Hepatocyte (in vitro differentiated cells): ENCODE results near the gene XRCC4. TPM values are rescaled to one million over a fixed set of nuclear protein-coding genes. Genes with fewer than 3 reads are reported as not detected.
A peak's percentile ranks its signal among the peaks of the same experiment; 100 is the strongest.

Experiments
- DNase-seq: peaks from one replicate; pipeline ENCODE4 v3.0.0-alpha.2; 2016; ENCODE audit warnings: low spot score
- H2AFZ ChIP-seq: fragments of 200-600 bp; sonication (generic); 2 replicates; pipeline ENCODE4 v1.6.0; 2016; ENCODE audit warnings: antibody characterized with exemption, mild to moderate bottlenecking
- H3K27ac ChIP-seq: fragments of 200-600 bp; sonication (generic); 2 replicates; pipeline ENCODE4 v1.5.1; 2016; ENCODE audit warnings: mild to moderate bottlenecking
- H3K27me3 ChIP-seq: fragments of 200-600 bp; sonication (generic); 2 replicates; pipeline ENCODE4 v1.6.1; 2016
- H3K36me3 ChIP-seq: fragments of 200-600 bp; sonication (generic); replicated peaks from 2 replicates; pipeline ENCODE4 v1.5.1; 2016; ENCODE audit warnings: low read depth; ENCODE audit not compliant: insufficient read depth
- H3K4me1 ChIP-seq: fragments of 200-600 bp; sonication (generic); 2 replicates; pipeline ENCODE4 v1.5.1; 2016; ENCODE audit warnings: mild to moderate bottlenecking, moderate library complexity; ENCODE audit not compliant: insufficient read depth
- H3K4me2 ChIP-seq: fragments of 200-600 bp; sonication (generic); 2 replicates; pipeline ENCODE4 v1.6.0; 2016
- H3K4me3 ChIP-seq: fragments of 200-600 bp; sonication (generic); 2 replicates; pipeline ENCODE4 v1.5.1; 2016; ENCODE audit warnings: mild to moderate bottlenecking
- H3K79me2 ChIP-seq: fragments of 200-600 bp; sonication (generic); 2 replicates; pipeline ENCODE4 v1.6.0; 2017; ENCODE audit warnings: mild to moderate bottlenecking
- H3K9me2 ChIP-seq: fragments of 200-600 bp; sonication (generic); replicated peaks from 2 replicates; pipeline ENCODE4 v1.6.0; 2017; ENCODE audit warnings: mild to moderate bottlenecking; ENCODE audit not compliant: insufficient read depth
- H3K9me3 ChIP-seq: fragments of 200-600 bp; sonication (generic); 2 replicates; pipeline ENCODE4 v1.5.1; 2016; ENCODE audit warnings: low read depth, mild to moderate bottlenecking
- H4K20me1 ChIP-seq: fragments of 200-600 bp; sonication (generic); 2 replicates; pipeline ENCODE4 v1.6.0; 2016; ENCODE audit warnings: mild to moderate bottlenecking; ENCODE audit not compliant: insufficient read depth, poor library complexity, severe bottlenecking
- EZH2 ChIP-seq: fragments of 200-600 bp; sonication (generic); IDR thresholded peaks from 2 replicates; pipeline ENCODE4 v1.6.1; 2016; ENCODE audit warnings: antibody characterized with exemption, mild to moderate bottlenecking, borderline replicate concordance
- EZH2phosphoT487 ChIP-seq: fragments of 200-600 bp; sonication (generic); IDR thresholded peaks from one replicate; pipeline ENCODE4 v1.6.1; 2018; ENCODE audit warnings: antibody characterized with exemption, mild to moderate bottlenecking, low read depth, moderate library complexity; ENCODE audit not compliant: unreplicated experiment, severe bottlenecking
- WGBS: methylation state at CpG from one replicate; pipeline ENCODE4 v1.1.6; 2016; ENCODE audit warnings: low lambda C conversion rate; ENCODE audit errors: missing lambda C conversion rate; 5-methylcytosine and 5-hydroxymethylcytosine counted together
- polyA plus RNA-seq: library from polyadenylated mRNA; unstranded; fragments of >200 nt; fragmentation: Nextera tagmentation; extraction: Ambion mirVana; gene quantifications from 2 replicates; pipeline ENCODE4 v1.2.1, GENCODE V29; 2016
- total RNA-seq: library from RNA; depleted of rRNA; stranded (reverse); fragments of >200 nt; gene quantifications from 2 replicates; pipeline ENCODE4 v1.2.3, GENCODE V29; 2014
- TF ChIP-seq, protein P1 (sequence below): fragments of 200-600 bp; sonication (generic); IDR thresholded peaks from 2 replicates; pipeline ENCODE4 v1.5.1; 2016; ENCODE audit warnings: antibody characterized with exemption, mild to moderate bottlenecking; ENCODE audit not compliant: poor library complexity

The XRCC4 gene
- total and polyA plus RNA-seq, 2 experiments from 2014 or later: 12.7 to 21.5 TPM

- H3K79me2 ChIP-seq: no peaks in the 10 kb centered on the region
- peak; percentile 16 for DNase-seq
- H4K20me1 ChIP-seq: no peaks in the 10 kb centered on the region
- peaks cover 6% of the 10 kb centered on the region for H3K4me1 ChIP-seq
- no peaks in the 10 kb centered on the region for H3K36me3 ChIP-seq
- peak overlapping the region; percentile 29 for H2AFZ ChIP-seq
- no peaks in the 10 kb centered on the region for H3K27me3 ChIP-seq
- peak overlapping the region; percentile 30 for H3K4me2 ChIP-seq
- TF ChIP-seq, protein P1, sequence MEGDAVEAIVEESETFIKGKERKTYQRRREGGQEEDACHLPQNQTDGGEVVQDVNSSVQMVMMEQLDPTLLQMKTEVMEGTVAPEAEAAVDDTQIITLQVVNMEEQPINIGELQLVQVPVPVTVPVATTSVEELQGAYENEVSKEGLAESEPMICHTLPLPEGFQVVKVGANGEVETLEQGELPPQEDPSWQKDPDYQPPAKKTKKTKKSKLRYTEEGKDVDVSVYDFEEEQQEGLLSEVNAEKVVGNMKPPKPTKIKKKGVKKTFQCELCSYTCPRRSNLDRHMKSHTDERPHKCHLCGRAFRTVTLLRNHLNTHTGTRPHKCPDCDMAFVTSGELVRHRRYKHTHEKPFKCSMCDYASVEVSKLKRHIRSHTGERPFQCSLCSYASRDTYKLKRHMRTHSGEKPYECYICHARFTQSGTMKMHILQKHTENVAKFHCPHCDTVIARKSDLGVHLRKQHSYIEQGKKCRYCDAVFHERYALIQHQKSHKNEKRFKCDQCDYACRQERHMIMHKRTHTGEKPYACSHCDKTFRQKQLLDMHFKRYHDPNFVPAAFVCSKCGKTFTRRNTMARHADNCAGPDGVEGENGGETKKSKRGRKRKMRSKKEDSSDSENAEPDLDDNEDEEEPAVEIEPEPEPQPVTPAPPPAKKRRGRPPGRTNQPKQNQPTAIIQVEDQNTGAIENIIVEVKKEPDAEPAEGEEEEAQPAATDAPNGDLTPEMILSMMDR: no peak
- no peak for TF ChIP-seq EZH2phosphoT487
- no peak for TF ChIP-seq EZH2
- H3K9me2 ChIP-seq: no peaks in the 10 kb centered on the region
- H3K9me3 ChIP-seq: no peaks in the 10 kb centered on the region
- H3K4me3 ChIP-seq: no peak overlapping the region
- WGBS: 57% methylated on average over 2 of the region's 2 CpGs
- H3K27ac ChIP-seq: peak overlapping the region; percentile 88
Measured at GRCh38 chr5:83387041-83387440, 309.7 kb downstream of the XRCC4 start.

DNA sequence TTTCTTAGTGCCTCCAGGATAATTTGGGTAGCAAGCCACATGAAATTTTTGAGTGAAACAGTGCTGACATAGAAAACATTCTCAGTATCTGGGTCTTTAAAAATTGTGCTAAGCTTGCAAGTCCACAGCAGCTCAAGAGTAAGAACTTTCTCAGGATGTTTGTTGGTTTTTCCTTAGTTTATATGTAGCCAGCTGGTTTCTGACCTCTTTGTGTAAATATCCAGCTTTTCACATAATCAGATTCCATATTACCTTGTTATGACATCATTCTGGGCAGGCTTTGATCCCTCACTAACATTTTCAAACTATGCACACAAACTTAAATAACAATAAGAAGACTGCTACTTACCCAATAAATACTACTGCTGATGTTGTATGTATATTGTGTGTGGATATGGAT lies 311.3 kb downstream of the XRCC4 start:
- TF ChIP-seq EZH2phosphoT487: no peak
- TF ChIP-seq, protein P1: no peak
- no peak for TF ChIP-seq EZH2
- no peak overlapping the region for H3K4me3 ChIP-seq
- peak overlapping the region; percentile 67 for H3K27ac ChIP-seq
- H2AFZ ChIP-seq: no peak overlapping the region
- no peaks in the 10 kb centered on the region for H3K9me3 ChIP-seq
- no peaks in the 10 kb centered on the region for H3K36me3 ChIP-seq
- no peaks in the 10 kb centered on the region for H3K27me3 ChIP-seq
- no peak overlapping the region for H3K4me2 ChIP-seq
- H3K9me2 ChIP-seq: no peaks in the 10 kb centered on the region
- H4K20me1 ChIP-seq: no peaks in the 10 kb centered on the region
- H3K4me1 ChIP-seq: peaks cover 6% of the 10 kb centered on the region
- DNase-seq: peak; percentile 14
- H3K79me2 ChIP-seq: no peaks in the 10 kb centered on the region

GRCh38 chr5:83392766-83393503 lies 315.6 kb downstream of the XRCC4 start:
- DNase-seq: no peak
- H3K27ac ChIP-seq: no peak overlapping the region
- no peaks in the 10 kb centered on the region for H3K27me3 ChIP-seq
- no peaks in the 10 kb centered on the region for H3K9me3 ChIP-seq
- H3K9me2 ChIP-seq: no peaks in the 10 kb centered on the region
- H3K4me2 ChIP-seq: no peak overlapping the region
- H3K4me3 ChIP-seq: no peak overlapping the region
- no peaks in the 10 kb centered on the region for H3K36me3 ChIP-seq
- peaks cover 6% of the 10 kb centered on the region for H3K4me1 ChIP-seq
- TF ChIP-seq EZH2phosphoT487 (no peak), EZH2 (no peak)
- TF ChIP-seq, protein P1: no peak
- no peaks in the 10 kb centered on the region for H4K20me1 ChIP-seq
- H2AFZ ChIP-seq: no peak overlapping the region
- 93% methylated on average over 9 of the region's 9 CpGs for WGBS
- no peaks in the 10 kb centered on the region for H3K79me2 ChIP-seq

DNA sequence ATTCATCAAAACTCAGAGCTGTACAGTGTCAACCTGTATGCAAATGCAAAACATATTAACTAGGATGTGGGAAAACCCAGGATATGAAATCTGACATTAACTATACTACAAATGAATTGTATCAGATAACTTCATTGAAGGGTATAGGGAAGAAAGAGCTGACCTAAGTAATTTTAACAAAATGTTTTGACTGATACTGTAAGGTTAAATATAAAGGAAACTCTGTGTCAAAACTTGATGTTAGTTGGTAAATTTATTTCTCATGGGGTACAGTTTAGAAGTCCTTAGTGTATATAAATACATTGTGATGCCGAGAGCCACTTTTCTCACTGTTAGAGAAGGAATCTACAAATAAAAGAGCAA lies 316.1 kb downstream of the XRCC4 start:
- no peak for DNase-seq
- TF ChIP-seq EZH2 (no peak), EZH2phosphoT487 (no peak)
- TF ChIP-seq, protein P1: no peak
- no peak overlapping the region for H3K4me3 ChIP-seq
- no peaks in the 10 kb centered on the region for H3K9me3 ChIP-seq
- H3K36me3 ChIP-seq: no peaks in the 10 kb centered on the region
- no peaks in the 10 kb centered on the region for H3K9me2 ChIP-seq
- H3K79me2 ChIP-seq: no peaks in the 10 kb centered on the region
- WGBS: 97% methylated on average over 1 of the region's 1 CpG
- H3K4me2 ChIP-seq: no peak overlapping the region
- no peaks in the 10 kb centered on the region for H3K27me3 ChIP-seq
- no peaks in the 10 kb centered on the region for H4K20me1 ChIP-seq
- H2AFZ ChIP-seq: no peak overlapping the region
- peaks cover under 1% of the 10 kb centered on the region for H3K4me1 ChIP-seq
- no peak overlapping the region for H3K27ac ChIP-seq
